ENCODE data around the gene TRIM56.

DNA sequence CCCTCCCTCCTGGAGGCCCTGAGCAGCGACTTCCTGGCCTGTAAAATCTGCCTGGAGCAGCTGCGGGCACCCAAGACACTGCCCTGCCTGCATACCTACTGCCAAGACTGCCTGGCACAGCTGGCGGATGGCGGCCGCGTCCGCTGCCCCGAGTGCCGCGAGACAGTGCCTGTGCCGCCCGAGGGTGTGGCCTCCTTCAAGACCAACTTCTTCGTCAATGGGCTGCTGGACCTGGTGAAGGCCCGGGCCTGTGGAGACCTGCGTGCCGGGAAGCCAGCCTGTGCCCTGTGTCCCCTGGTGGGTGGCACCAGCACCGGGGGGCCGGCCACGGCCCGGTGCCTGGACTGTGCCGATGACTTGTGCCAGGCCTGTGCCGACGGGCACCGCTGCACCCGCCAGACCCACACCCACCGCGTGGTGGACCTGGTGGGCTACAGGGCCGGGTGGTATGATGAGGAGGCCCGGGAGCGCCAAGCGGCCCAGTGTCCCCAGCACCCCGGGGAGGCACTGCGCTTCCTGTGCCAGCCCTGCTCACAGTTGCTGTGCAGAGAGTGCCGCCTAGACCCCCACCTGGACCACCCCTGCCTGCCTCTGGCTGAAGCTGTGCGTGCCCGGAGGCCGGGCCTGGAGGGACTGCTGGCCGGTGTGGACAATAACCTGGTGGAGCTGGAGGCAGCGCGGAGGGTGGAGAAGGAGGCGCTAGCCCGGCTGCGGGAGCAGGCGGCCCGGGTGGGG is 2.2 kb downstream of the TRIM56 start:
- no peak for TF ChIP-seq YY1 (IDR thresholded peaks at IDR 0.05; ENCODE audit: insufficient read depth, insufficient read length)
- no peak for TF ChIP-seq ZNF274 (IDR thresholded peaks at IDR 0.05; ENCODE audit: low read depth, low read length)

All from NT2/D1 (cell line).